SIG-M5 (cell line): Measurements from ENCODE around the gene PLXNA3.

ENCODE experiments used
- DNase-seq: peaks from one replicate; lab custom pipeline; 2025; lab: John Stamatoyannopoulos, UW

Gene PLXNA3

GRCh38 chrX:154502098-154502497 is 44.0 kb downstream of the PLXNA3 start:
- DNase-seq = no peak

GRCh38 chrX:154502989-154503388 is 44.9 kb downstream of the PLXNA3 start:
- no peak for DNase-seq

GRCh38 chrX:154505734-154506133 is 47.7 kb downstream of the PLXNA3 start:
- no peak for DNase-seq

- DNase-seq = no peak
Observed at GRCh38 chrX:154506483-154507332, 48.6 kb downstream of the PLXNA3 start.

GRCh38 chrX:154507673-154508383 is 49.7 kb downstream of the PLXNA3 start:
- no peak for DNase-seq

- no peak for DNase-seq
Observed at GRCh38 chrX:154508384-154508745, 50.3 kb downstream of the PLXNA3 start.

GRCh38 chrX:154509455-154509854 is 51.4 kb downstream of the PLXNA3 start:
- DNase-seq = no peak

GRCh38 chrX:154511761-154512160 is 53.7 kb downstream of the PLXNA3 start:
- no peak for DNase-seq

- DNase-seq = no peak
Observed at GRCh38 chrX:154512879-154513553, 54.9 kb downstream of the PLXNA3 start.

GRCh38 chrX:154513716-154514115 is 55.6 kb downstream of the PLXNA3 start:
- no peak for DNase-seq

GRCh38 chrX:154515090-154515965 is 57.2 kb downstream of the PLXNA3 start:
- no peak for DNase-seq

GRCh38 chrX:154515966-154516655 is 58.0 kb downstream of the PLXNA3 start, which contains the start of gene FAM3A:
Gene FAM3A (minus strand): TSS chrX:154516232. CDS start chrX:154515772, 460 bp downstream.
- DNase-seq = peak; percentile 1

GRCh38 chrX:154516656-154517100 is 58.6 kb downstream of the PLXNA3 start:
- DNase-seq = no peak

GRCh38 chrX:154517101-154517781 is 59.2 kb downstream of the PLXNA3 start:
- no peak for DNase-seq

- no peak for DNase-seq
Observed at GRCh38 chrX:154519389-154519788, 61.3 kb downstream of the PLXNA3 start.

GRCh38 chrX:154525606-154526490 is 67.8 kb downstream of the PLXNA3 start:
- DNase-seq = no peak

GRCh38 chrX:154526901-154527675 is 69.0 kb downstream of the PLXNA3 start:
- DNase-seq = peak; percentile 2
